RWPE1 (cell line): ENCODE measurements around the gene OTX2.

Experiments
- CTCF ChIA-PET: fragments of 350-600 bp; sonication (Branson Sonifier 250); formaldehyde crosslinking; extraction: SDS; loops from one replicate; lab custom pipeline; 2021; lab: Yijun Ruan, JAX
- POLR2A ChIA-PET: fragments of 400-600 bp; formaldehyde crosslinking; extraction: SDS; loops from one replicate; lab custom pipeline; 2020; ENCODE audit warnings: antibody characterized with exemption; ENCODE audit not compliant: low non-redundant PET; lab: Yijun Ruan, JAX
- DNase-seq: peaks from one replicate; pipeline ENCODE4 v3.0.0; 2012; ENCODE audit warnings: low spot score
- H3K27ac ChIP-seq: fragments of 450-650 bp; 2 replicates; pipeline ENCODE4 v1.5.1; 2017
- CTCF ChIP-seq: fragments of 450-650 bp; conservative IDR thresholded peaks from 2 replicates; pipeline ENCODE4 v1.5.1; 2017; ENCODE audit warnings: low read depth, mild to moderate bottlenecking

The OTX2 gene

GRCh38 chr14:56844406-56845002, 34.2 kb upstream of the OTX2 start:
- H3K27ac ChIP-seq: no peak overlapping the region
- ChIA-PET CTCF (no interaction called here), POLR2A (no interaction called here)
- TF ChIP-seq CTCF: no peak
- no peak for DNase-seq

- POLR2A ChIA-PET: no interaction called here
- DNase-seq: no peak
- H3K27ac ChIP-seq: no peak overlapping the region
- CTCF ChIA-PET: no interaction called here
- no peak for TF ChIP-seq CTCF
Measured at GRCh38 chr14:56841611-56842010, 31.3 kb upstream of the OTX2 start.

- no peak for DNase-seq
- ChIA-PET POLR2A (no interaction called here), CTCF (no interaction called here)
- no peak overlapping the region for H3K27ac ChIP-seq
- no peak for TF ChIP-seq CTCF
Measured at GRCh38 chr14:56840221-56840620, 29.9 kb upstream of the OTX2 start.

- ChIA-PET CTCF (interaction anchor here (0.6 kb wide), 1 partner anchor 466 kb away, joined by 3 read pairs; no protein-coding TSS in a partner anchor), POLR2A (no interaction called here)
- no peak overlapping the region for H3K27ac ChIP-seq
- TF ChIP-seq CTCF: no peak
- no peak for DNase-seq
Measured at GRCh38 chr14:56829151-56829550, 18.9 kb upstream of the OTX2 start.

- no peak for DNase-seq
- ChIA-PET CTCF (no interaction called here), POLR2A (no interaction called here)
- TF ChIP-seq CTCF: no peak
- no peak overlapping the region for H3K27ac ChIP-seq
Measured at GRCh38 chr14:56826214-56826613, 15.9 kb upstream of the OTX2 start.

GRCh38 chr14:56821805-56822610, 11.7 kb upstream of the OTX2 start:
- H3K27ac ChIP-seq: no peak overlapping the region
- no peak for TF ChIP-seq CTCF
- ChIA-PET POLR2A (no interaction called here), CTCF (interaction anchor here (0.7 kb wide), 1 partner anchor 152 kb away, joined by 4 read pairs; no protein-coding TSS in a partner anchor)
- no peak for DNase-seq
